NB4 (cell line): ENCODE results near the gene SCP2.

Source experiments
- DNase-seq: peaks from one replicate; pipeline ENCODE4 v3.0.0; 2010; ENCODE audit warnings: low read depth
- H3K4me3 ChIP-seq: one replicate; pipeline ENCODE4 v1.5.1; 2011; ENCODE audit warnings: mild to moderate bottlenecking, low read depth, low read length, moderate library complexity
- MYC ChIP-seq: IDR thresholded peaks from 2 replicates; pipeline ENCODE4 v1.6.1; 2011; ENCODE audit warnings: low read depth, low read length
- POLR2A ChIP-seq: IDR thresholded peaks from 2 replicates; pipeline ENCODE4 v1.6.1; 2011; ENCODE audit warnings: mild to moderate bottlenecking; ENCODE audit not compliant: insufficient read length; ENCODE audit errors: extremely low read depth
- TF ChIP-seq, protein P1 (sequence below): IDR thresholded peaks from one replicate; pipeline ENCODE4 v1.5.1; 2012; ENCODE audit warnings: low read depth, low read length
- TF ChIP-seq, protein P2 (sequence below): IDR thresholded peaks from 2 replicates; pipeline ENCODE4 v1.6.1; 2011; ENCODE audit warnings: low read depth, low read length

SCP2 gene

GRCh38 chr1:53025034-53025768, 98.1 kb downstream of the SCP2 start:
- H3K4me3 ChIP-seq: no peak overlapping the region
- TF ChIP-seq, protein P1, sequence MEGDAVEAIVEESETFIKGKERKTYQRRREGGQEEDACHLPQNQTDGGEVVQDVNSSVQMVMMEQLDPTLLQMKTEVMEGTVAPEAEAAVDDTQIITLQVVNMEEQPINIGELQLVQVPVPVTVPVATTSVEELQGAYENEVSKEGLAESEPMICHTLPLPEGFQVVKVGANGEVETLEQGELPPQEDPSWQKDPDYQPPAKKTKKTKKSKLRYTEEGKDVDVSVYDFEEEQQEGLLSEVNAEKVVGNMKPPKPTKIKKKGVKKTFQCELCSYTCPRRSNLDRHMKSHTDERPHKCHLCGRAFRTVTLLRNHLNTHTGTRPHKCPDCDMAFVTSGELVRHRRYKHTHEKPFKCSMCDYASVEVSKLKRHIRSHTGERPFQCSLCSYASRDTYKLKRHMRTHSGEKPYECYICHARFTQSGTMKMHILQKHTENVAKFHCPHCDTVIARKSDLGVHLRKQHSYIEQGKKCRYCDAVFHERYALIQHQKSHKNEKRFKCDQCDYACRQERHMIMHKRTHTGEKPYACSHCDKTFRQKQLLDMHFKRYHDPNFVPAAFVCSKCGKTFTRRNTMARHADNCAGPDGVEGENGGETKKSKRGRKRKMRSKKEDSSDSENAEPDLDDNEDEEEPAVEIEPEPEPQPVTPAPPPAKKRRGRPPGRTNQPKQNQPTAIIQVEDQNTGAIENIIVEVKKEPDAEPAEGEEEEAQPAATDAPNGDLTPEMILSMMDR: no peak
- TF ChIP-seq MYC (no peak), POLR2A (no peak)
- TF ChIP-seq, protein P2, sequence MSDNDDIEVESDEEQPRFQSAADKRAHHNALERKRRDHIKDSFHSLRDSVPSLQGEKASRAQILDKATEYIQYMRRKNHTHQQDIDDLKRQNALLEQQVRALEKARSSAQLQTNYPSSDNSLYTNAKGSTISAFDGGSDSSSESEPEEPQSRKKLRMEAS: no peak
- DNase-seq: no peak

GRCh38 chr1:53025769-53026112, 98.7 kb downstream of the SCP2 start:
- H3K4me3 ChIP-seq: no peak overlapping the region
- TF ChIP-seq, protein P2: no peak
- TF ChIP-seq POLR2A (no peak), MYC (no peak)
- TF ChIP-seq, protein P1: no peak
- no peak for DNase-seq

- DNase-seq: no peak
- TF ChIP-seq MYC (no peak), POLR2A (no peak)
- TF ChIP-seq, protein P1: no peak
- TF ChIP-seq, protein P2: no peak
- no peak overlapping the region for H3K4me3 ChIP-seq
Observed at GRCh38 chr1:53026254-53026653, 99.2 kb downstream of the SCP2 start.

GRCh38 chr1:53031732-53032131, 104.7 kb downstream of the SCP2 start:
- no peak for TF ChIP-seq POLR2A
- no peak for TF ChIP-seq MYC
- TF ChIP-seq, protein P1: no peak
- TF ChIP-seq, protein P2: no peak
- no peak for DNase-seq
- no peak overlapping the region for H3K4me3 ChIP-seq

DNA sequence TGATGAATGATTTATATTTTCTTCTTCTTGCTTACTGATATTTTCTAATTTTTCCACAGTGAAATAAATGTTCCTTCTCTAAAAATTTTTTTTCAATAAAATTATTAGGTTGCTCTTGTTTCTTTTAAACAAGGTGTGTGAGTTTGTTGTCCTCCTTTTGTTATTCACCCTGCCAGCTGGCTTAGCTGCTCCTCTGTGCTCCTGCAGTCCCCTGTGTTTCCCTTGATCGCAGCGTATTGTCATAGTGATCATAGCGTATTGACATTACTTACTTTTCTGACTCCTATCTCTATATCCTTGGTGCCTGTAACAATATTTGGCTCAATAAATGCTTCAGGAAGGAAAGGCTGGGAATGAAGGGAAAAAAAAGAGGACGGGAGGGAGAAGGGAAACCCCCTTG, 110.1 kb downstream of the SCP2 start:
- TF ChIP-seq POLR2A (no peak), MYC (no peak)
- TF ChIP-seq, protein P1: no peak
- TF ChIP-seq, protein P2: no peak
- no peak for DNase-seq
- no peak overlapping the region for H3K4me3 ChIP-seq
